Measurements from ENCODE around the gene RANBP3L.
"Not testable (repeated sequence)": the region's sequence is repeated elsewhere in the genome, so short reads cannot be mapped to it uniquely, and the experiment has no call there.

The RANBP3L gene, protein sequence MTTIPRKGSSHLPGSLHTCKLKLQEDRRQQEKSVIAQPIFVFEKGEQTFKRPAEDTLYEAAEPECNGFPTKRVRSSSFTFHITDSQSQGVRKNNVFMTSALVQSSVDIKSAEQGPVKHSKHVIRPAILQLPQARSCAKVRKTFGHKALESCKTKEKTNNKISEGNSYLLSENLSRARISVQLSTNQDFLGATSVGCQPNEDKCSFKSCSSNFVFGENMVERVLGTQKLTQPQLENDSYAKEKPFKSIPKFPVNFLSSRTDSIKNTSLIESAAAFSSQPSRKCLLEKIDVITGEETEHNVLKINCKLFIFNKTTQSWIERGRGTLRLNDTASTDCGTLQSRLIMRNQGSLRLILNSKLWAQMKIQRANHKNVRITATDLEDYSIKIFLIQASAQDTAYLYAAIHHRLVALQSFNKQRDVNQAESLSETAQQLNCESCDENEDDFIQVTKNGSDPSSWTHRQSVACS

DNA sequence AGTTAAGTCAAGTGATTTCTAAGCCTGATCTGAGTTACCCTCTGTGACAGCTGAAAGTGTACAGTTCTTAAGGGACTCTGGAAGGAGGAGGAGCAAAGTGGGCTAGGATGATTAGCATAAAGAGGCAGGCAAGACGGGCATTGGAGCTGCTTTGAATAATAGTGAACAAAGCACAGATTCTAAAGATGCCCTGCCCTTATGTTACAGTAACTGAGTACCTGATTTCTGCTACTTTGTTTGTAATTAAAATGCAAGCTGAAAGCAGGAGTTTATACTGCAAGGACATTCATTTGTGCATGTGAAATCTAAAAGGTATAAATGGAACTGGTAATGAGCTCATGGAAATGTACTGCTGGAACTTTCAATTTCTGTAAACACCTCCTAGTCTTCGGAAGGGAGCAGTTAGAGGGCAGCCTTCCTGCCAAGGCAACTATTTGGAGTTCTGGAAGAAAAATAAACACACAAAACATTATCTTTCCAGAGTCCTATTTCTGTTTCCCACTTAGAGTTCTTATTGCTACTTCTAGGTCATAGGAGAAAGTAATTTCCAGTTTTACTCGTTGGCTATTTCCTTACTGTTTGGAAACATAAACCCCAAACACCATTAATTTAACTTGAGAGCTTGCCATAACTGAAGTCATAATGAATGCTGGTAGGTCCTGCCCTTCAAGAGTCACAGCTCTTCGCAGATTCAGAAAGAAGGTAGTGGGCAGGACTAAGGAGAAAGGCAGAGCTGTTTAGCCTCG is at the start of gene RANBP3L:
Gene RANBP3L, minus strand, starts transcription at position 45 of the 746 bp plus-strand sequence. CDS start 486 bp downstream, outside the sequence.
- DNase-seq (ENCODE audit: low read depth in 1 of 2, low spot score in 1 of 2): no peak

DNA sequence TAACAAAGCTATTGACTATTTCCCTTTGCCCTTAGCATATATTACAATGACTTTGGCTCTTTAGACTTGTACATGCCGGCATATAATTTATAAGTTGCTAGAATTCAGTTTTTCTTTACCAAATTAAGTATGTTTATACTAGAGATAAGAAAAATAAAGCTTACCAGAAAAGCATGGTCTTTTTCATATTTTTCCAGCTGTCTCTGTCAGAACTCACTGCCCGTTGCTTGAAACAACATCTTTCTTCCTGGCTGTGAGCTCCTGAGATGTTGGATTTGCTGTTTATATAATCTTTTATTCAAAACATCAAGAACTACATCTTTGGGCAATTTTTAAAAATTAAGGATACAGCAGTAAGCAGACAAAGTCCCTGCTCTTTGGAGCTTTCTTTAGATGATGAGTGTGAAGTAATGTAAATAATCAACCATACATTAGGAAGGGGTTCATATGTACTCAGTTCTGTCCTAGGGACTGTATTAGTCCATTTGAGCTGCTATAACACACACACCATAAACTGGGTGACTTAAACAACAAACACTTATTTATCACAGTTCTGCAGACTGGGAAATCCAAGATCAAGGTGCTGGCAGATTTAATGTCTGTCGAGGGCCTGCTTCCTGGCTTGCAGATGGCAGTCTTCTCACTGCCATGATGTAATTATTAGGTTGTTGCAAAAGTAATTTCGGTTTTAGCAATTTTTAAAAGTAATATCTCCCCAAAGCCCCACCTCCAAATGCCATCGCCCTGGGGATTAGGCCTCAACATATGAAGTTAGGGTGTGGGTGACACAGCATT is 45.4 kb upstream of the RANBP3L start:
- DNase-seq (ENCODE audit: low read depth in 1 of 2, low spot score in 1 of 2): no peak

DNA sequence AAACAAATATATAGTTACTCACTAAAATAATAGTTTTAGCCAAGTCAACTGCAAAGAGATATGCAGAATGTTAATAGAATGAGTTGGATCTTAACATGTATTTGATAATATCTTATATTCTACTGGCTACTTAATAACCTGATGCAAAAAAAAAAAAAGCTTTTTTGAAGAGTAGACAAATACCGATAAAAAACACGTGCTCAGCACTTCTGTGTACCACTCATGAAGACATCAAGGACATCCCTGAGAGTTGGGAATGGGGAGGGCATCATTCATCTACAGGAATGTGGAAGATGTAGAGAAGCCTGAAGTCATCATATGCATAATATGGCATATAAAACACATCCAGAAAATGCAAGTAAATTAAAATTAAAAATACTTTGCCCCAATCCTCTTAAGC is 43.2 kb upstream of the RANBP3L start:
- no peak for DNase-seq (ENCODE audit: low read depth in 1 of 2, low spot score in 1 of 2)

DNA sequence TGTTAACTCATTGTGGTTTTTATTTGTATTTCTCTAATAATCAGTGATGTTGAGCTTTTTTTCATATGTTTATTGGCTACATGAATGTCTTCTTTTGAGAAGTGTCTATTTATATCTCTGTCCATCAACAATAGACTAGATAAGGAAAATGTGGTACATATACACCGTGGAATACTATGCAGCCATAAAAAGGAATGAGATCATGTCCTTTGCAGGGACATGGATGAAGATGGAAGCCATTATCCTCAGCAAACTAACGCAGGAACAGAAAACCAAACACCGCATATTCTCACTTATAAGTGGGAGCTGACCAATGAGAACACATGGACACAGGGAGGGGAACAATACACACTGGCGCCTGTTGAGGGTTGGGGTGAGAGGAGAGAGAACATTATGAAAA is 40.0 kb upstream of the RANBP3L start:
- DNase-seq (ENCODE audit: low read depth in 1 of 2, low spot score in 1 of 2): not testable (repeated sequence)

DNA sequence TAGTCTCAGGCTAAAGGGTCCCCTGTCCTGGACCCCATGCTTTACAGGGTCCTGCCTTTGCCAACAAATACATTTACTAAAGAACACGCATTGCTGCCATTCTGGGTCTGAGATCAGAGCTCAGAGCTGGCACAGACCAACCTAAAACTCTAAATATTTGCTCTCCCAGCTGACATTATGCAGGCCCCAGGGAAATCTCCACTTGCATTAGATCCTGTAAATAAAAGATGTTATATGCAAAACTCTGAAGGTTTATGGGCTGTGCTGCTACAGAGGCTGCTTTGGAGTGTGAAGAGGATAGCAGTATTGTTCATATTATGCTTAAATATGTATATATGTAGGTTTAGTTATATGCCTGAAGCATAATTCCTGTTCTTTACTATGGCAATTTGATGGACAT is 35.9 kb upstream of the RANBP3L start:
- no peak for DNase-seq (ENCODE audit: low read depth in 1 of 2, low spot score in 1 of 2)

DNA sequence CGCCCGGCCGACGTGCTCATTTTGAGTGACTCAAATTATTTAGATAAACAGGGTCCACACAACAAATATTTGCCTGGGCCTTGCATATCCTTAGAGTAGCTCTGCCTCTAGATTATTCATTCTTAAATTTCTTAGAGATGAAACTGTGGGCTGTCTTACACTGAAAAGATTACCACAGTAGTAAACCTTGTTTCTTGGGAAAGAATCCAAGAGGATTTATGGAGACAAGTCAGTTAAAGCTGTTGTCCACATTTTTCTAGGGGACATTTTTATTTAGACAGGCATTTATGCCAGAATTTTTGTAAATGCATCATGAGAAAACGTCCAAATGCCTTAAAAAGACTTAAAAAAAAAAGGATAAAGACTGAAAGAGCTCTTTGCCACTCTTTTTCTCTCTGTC is 32.6 kb upstream of the RANBP3L start:
- DNase-seq (ENCODE audit: low read depth in 1 of 2, low spot score in 1 of 2): no peak

DNA sequence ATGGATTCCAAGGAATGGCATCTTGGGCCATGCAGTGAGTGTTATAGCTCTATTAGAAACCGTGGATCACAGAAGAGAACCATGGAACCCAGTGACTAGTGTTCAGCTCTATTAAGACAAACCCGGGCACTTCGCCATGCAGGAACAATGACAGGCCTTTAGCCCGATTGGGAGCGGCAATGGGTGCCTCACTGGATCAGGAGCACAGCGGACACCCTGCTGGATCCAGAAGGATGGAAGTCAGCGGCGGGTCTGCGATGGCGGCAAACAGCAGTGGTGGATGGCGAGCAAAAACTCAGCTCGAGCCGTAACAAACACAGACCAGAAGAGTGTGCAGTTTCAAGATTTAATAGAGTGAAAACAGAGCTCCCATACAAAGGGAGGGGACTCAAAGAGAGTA is 31.0 kb upstream of the RANBP3L start:
- not testable (repeated sequence) for DNase-seq (ENCODE audit: low read depth in 1 of 2, low spot score in 1 of 2)

DNA sequence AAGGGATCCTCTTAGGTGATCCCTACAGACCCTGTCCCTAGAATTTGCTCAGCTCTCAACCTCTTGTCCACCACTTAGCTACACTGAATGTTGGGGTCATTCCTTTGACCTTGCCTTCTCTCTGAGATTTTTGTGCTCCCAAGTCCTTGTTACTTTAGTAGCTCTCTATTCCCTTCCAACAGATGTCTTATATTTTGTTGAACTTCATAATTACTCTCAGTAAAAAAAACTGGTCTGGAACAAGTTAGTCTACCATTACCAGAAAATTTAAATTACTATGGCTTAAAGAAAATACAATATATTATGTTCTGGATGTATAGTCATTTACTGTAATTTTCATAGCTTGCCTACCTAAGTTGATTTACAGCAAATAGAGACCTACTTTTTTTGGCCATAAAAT is 23.5 kb upstream of the RANBP3L start:
- no peak for DNase-seq (ENCODE audit: low read depth in 1 of 2, low spot score in 1 of 2)

DNA sequence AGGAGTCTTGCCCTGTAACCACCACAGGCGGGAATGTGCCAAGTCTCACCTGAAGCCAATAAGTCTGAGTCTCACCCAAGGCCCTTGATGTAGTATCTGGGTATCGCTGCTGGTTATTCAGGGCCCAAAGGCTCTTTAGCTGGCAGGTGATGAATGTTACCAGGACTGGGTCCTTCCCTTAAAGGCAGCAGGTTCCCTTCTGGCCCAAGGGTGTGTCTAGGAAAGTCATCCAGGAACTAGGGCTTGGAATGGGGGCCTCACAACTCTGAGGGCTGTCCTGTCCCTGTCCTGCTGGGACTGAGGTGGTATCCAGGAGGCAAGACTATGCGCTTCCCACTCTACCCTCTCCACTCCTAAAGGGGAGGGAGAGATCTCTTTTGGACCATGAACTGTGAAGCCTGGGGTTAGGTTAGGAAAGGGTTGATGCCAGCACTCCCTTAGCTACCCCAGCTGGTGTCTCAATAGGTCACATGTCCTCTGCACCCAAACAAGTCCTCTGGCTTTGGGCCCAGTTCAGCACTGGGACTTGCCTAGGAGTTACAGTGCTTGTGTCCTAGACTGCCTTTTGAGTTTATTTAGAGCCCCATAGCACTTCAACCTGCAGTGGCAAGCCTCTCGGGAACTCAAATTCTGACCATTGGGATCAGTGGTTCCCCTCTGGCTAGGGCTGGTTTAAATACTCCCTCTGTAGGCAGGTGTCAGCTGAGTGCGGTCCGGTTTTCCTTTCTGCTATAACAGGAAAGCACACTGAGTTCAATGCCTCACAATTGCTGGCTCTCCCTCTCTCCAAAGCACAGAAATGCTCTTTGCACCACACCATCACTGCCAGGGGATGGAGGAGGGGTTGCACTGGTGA is 22.5 kb upstream of the RANBP3L start:
- DNase-seq (ENCODE audit: low read depth in 1 of 2, low spot score in 1 of 2): no peak

DNA sequence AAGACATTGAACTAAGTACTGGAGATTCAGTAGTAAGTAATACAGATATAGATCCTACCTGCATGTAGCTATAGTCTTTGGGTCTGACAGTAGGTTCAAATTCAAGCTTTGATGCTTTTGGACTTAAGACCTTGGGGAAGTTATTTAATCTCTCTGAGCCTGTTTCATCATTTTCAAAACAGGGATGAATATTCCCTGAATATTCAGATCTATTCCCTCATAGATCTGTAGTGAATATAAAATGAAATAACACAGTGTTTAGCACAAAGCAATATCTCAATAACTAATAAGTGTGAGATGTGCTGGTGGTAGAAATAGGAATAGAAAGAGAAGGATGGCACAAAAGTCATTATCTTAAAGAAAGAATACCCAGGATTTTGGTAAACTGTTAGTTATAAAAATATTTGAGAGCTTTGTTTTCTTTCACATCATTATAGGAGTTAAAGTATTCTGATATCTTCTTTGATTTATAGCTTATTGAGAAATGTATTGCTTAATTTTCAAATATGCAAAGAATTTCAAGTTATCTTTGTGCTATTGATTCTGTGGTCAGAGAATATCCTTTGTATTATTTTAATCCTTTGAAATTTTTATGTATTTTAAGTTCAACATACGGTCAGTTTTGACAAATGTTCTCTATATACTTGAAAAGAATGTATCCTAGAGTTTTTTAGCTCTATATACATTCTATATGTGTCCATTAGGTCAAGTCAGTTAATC is 11.4 kb upstream of the RANBP3L start:
- DNase-seq (ENCODE audit: low read depth in 1 of 2, low spot score in 1 of 2): no peak

DNA sequence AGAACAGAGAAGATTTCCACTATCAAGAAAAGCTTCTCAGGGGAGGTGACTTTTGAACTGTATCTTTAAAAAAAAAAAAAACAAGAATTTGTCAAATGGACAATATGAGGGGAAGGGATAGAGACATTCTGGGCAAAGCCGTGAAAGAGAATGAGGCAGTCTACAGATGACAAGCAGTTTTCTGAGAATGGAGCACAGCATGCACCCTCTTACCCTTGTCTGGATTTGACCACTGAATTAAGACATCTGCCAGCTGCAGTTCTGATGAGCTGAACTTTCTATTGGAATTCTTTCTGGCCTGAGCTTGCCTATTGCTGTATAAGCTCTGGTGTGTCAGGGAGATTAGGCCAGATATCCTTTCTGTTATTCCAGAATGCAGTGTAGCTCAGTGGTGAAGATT is 10.3 kb upstream of the RANBP3L start:
- DNase-seq (ENCODE audit: low read depth in 1 of 2, low spot score in 1 of 2): no peak

DNA sequence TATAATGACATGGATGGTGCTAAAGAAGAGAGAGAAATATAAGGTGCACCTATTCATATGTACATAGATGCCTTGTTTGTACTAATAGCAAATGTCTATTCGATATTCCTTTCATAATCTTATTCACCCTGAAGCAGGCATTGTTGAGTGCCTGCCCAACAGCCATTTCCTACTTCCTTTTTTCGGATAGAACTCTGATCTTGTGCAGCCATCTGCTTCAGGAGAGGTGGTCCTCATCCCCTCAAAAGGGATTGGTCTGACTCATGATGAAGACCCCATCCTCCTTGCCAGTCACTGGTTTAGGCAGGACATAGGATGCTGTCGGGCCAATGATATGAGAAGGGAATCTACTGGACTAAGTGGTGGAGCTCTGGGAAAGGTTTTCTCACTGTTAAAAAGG is 8.4 kb upstream of the RANBP3L start:
- no peak for DNase-seq (ENCODE audit: low read depth in 1 of 2, low spot score in 1 of 2)

DNA sequence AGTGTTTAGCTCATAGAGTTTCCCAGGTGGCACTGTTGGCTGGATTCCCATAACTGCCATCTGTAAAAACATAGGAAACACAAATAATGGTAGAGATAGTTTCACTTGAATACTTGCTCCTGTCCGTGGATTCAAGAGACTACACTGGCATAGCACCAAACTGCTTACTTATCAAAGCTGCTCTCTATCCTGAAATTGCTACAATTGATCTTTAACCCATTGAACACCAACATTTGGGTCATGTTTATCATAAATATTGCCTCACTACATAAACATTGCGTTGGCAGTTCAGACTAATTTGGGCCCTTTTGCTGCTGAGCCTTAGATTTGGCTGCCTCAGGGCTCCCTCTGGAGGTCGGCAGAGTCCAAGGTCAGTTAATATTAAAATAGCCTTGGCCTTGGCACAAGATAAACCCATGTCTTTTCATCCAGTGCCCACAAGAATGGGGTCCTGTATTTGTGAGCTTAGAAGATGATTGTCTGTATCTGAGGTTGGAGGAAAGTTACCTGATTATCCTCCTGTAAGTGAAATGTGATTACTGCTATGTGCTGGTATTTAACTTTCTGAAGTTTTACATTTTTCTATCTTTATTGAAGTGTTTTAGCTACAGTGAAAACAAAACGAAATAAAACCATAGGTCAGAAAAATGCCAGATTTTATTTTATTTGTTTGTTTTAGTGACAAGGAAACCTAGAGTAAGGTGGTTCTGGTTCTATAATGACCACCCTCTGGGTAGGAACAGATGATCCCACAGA is 4.0 kb upstream of the RANBP3L start:
- DNase-seq (ENCODE audit: low read depth in 1 of 2, low spot score in 1 of 2): no peak

DNA sequence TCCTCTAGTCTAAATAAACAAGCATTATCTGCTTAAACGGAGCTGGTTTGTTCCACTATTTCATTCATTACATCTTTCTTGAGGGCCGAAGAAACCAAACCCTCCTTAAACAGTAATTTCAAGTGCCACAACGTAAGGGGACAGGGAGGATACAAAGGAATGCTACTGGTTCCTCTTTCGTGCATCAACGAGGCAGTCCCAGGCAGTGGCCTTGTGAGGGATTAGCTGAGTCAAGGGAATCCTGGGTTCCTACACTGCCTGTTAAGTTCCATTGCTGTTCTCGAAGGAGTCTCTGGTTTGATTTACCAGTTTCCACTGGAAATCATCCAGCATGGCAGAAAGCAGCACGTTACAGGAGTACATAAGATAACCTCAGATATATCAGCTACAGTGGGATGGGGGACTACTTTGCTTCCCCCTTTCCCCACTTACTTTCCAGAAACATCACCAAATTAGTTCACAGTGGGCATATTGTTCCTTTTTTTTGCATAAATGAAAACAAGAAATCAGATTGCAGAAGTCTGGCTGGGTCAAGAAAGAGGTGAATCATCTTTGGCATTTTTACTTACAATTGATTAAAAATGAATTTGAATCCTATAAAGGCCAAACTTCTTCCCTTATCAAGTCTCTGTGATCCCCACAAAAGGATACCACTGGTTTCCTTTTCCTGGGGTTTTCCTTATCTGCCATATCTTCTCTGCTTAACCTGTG is 2.5 kb upstream of the RANBP3L start:
- DNase-seq (ENCODE audit: low read depth in 1 of 2, low spot score in 1 of 2): no peak

DNA sequence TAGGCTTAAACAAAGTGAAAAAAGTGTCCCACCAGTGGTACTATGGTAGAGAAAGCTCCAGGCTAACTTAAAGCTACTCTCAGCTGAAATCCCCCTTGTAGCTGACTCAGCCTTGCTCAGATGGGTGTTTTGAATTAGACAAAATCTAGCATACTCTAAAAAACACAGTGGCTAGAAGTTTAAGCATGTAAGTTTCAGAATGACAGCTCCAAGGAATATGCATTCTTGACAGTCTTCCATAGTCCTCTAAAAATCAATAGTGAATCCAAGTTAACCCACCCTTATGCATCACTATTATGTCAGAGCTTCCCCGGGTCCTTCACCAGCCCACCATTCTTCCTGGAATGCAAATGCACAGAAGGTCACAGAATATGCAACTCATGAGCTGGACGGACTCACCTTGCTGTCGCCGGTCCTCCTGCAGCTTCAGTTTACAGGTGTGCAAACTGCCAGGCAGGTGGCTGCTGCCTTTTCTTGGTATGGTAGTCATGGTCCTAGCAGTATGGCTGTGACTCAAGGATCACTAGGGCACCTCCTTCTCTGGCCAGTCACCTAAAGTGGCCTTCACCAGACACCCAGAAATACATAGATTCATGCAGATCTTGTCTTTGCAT is 668 bp downstream of the RANBP3L start:
- no peak for DNase-seq (ENCODE audit: low read depth in 1 of 2, low spot score in 1 of 2)

DNA sequence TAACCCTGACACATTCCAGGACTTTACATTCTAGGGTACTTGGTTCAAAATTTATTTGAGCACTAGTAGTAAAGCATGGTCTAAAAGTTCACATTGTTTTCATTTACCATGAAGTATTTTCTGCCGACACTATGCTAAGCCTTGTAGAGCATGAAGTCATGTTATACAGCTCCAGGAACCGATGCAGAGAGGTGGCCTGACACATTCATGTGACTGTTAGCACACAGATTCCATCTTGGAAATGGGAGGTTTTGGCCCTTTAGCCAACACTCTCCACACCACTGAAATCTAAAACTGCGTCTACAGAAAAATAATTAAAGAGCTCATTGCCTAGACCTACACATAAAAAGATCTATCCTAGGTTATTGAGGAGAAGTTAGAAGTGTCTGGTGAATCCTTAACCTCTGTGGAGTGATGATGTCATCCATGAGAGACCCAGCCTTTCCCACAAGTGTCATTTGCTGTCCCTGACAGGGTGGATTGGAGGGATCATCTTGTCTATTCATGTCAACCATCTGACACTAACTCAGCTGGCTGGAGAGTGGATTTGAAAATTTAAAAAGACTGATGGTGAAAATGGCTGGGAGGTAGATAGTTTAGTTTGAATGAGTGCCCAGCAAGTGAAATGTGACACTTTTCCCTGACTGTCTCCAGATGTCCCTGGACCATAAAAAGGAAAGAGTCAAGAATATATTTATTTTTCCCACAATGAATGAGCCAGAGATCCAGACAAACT is 1.3 kb downstream of the RANBP3L start:
- no peak for DNase-seq (ENCODE audit: low read depth in 1 of 2, low spot score in 1 of 2)

DNA sequence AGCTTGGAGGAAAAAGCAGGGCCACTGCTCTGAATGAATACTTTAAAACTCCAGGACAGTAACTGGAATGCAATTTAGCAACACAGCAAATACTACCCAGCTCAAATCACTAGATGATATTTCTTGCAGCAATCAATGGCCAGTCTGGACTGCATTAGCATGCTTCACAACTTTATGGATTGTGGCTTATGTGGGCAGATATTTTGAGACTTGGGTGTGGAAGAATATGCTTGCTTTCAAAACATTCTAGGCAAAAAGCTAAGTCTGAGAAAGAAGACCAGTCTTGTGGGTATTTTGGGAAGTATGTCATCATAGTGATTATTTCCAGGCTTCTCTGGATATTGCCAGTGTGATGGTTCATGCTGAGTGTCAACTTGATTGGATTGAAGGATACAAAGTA is 3.1 kb downstream of the RANBP3L start:
- no peak for DNase-seq (ENCODE audit: low read depth in 1 of 2, low spot score in 1 of 2)

DNA sequence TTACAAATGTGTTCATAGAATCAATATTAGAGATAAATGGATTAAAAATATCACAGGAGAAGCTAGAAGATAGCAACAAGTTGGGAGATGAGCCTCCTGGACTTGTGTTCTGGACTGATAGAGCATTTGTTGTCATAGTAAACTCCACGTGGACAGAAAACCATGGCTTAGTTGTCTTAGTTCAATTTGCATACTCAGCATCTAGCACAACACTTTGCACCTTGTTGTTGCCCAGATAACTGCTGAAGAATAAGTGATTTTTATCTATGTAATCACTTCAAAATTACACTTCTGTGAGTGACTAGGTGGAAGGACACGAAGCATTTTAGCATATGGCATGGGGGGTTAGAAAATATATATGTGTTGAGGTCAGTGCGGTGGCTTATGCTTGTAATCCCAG is 4.0 kb downstream of the RANBP3L start:
- no peak for DNase-seq (ENCODE audit: low read depth in 1 of 2, low spot score in 1 of 2)
